ENCODE results near the gene CYP2S1.

The CYP2S1 gene

GRCh38 chr19:41195675-41196497, 2.9 kb downstream of the CYP2S1 start:
- no peak for DNase-seq

- DNase-seq: no peak
Measured at GRCh38 chr19:41198559-41198958, 5.5 kb downstream of the CYP2S1 start.

DNA sequence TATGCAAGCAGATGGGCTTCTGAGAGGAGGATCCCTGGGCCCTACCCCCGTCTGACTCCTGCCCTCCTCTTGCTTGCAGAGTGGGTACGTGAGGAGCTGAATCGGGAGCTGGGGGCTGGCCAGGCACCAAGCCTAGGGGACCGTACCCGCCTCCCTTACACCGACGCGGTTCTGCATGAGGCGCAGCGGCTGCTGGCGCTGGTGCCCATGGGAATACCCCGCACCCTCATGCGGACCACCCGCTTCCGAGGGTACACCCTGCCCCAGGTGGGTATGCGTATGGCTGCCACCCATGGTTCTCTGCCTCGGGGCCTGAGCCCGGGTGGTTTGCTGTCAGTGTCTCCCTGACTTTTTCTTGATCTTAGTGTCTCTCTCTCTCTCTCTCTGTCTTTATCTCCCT, 10.4 kb downstream of the CYP2S1 start:
- DNase-seq: no peak

- DNase-seq: peak; percentile 44
Measured at GRCh38 chr19:41204338-41204737, 11.3 kb downstream of the CYP2S1 start.

DNA sequence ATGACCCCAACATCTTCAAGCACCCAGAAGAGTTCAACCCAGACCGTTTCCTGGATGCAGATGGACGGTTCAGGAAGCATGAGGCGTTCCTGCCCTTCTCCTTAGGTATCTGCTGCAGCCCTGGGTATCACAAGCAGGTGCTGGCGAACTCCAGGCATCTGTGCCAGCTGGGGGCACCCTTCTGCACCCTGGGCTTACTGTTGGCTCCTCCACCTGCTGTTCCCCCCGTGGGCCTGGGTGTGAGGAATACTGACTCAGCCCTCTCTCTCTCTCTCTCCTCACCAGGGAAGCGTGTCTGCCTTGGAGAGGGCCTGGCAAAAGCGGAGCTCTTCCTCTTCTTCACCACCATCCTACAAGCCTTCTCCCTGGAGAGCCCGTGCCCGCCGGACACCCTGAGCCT, 13.0 kb downstream of the CYP2S1 start:
- no peak for DNase-seq

GRCh38 chr19:41206456-41206855, 13.4 kb downstream of the CYP2S1 start:
- no peak for DNase-seq

- DNase-seq: no peak
Measured at GRCh38 chr19:41206926-41207750, 14.1 kb downstream of the CYP2S1 start.

GRCh38 chr19:41214161-41214560, 21.1 kb downstream of the CYP2S1 start:
- no peak for DNase-seq

DNA sequence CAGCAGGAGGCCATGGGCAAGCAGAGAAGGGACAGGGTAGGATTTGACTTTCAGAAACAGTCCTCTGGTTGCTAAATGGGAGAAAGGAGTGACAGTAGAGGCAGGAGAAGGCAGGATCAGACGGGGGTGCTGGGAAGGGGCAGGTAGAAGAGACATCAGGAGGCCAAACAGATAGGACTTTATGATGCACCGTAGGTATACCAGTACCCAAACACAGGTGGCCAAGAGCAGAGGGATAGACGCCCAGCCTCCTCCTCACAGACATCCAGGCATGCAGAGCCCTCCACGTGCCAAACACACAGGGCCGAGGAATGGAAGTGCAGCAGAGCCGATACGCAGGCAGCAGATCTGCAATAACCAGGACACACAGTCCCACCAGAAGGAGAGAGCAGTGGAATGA, 24.7 kb downstream of the CYP2S1 start:
- no peak for DNase-seq

- DNase-seq: no peak
Measured at GRCh38 chr19:41218249-41218614, 25.2 kb downstream of the CYP2S1 start.

DNA sequence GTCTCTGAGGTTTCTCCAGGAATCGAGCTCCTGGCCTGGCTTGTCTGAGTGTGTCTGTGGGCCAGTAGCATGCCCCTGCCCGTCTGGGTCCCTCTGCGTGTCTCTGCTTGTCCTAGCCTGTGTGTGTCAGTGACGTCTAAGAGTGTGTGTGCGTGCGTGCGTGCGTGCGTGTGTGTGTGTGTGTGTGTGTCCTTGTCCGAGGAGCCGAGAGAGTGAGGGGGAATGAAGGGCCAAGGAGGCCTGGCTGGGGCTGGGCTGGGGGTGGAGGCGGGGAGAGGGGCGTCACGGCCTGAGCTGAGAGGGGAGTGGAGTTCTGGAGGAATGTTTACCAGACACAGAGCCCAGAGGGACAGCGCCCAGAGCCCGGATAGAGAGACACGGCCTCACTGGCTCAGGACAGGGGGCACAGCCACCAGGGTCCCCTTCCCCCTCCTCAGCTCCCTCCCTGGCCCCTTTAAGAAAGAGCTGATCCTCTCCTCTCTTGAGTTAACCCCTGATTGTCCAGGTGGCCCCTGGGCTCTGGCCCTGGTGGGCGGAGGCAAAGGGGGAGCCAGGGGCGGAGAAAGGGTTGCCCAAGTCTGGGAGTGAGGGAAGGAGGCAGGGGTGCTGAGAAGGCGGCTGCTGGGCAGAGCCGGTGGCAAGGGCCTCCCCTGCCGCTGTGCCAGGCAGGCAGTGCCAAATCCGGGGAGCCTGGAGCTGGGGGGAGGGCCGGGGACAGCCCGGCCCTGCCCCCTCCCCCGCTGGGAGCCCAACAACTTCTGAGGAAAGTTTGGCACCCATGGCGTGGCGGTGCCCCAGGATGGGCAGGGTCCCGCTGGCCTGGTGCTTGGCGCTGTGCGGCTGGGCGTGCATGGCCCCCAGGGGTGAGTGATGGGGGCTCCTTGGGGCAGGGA, 25.8 kb downstream of the CYP2S1 start, which contains the start of gene AXL:
Gene AXL (plus strand): TSS at position 609 of the 893 bp plus-strand sequence. CDS start 170 bp downstream, at position 779.
- DNase-seq: peak; percentile 85

- DNase-seq: peak; percentile 12
Measured at GRCh38 chr19:41219924-41220567, 27.0 kb downstream of the CYP2S1 start.

DNA sequence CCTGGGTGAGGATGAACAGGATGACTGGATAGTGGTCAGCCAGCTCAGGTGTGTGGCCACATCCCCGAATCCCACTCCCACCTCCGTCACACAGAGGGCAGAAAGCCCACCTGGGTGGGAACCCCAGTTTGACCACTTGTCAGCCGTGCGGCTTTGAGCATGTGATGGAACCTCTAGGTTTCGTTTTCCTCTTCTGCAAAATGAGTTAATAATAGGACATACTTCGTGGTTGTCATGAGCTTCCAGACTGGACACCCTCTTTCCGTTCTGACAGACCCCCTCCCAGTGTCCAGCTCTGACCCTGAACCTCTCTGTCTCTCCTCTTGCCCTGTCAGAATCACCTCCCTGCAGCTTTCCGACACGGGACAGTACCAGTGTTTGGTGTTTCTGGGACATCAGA, 27.8 kb downstream of the CYP2S1 start:
- no peak for DNase-seq

DNA sequence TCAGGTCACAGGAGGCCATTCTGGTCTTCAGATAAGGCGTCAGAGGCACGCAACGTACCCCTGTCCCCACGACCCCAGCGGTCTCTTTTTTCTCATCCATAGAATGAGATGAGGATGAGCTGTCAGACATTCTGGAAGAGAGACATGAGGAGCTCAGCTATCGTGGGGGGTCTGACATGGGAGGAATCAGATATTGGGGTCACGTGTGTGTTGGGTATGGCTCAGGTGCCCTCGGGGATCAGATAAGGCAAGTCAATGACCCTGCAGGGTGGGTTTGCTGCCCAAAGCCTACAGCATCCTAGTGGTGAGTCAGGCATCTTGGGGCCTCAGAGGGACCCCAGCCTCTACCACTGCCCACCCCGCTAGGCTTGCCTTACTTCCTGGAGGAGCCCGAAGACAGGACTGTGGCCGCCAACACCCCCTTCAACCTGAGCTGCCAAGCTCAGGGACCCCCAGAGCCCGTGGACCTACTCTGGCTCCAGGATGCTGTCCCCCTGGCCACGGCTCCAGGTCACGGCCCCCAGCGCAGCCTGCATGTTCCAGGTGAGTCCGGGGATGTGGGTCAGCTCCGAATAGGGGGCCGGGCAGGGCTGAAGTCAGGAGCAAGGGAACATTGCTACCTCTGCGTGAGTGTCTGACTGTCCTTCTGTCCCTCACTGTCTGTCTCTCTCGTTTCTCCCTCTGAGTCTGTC, 28.6 kb downstream of the CYP2S1 start:
- no peak for DNase-seq

DNA sequence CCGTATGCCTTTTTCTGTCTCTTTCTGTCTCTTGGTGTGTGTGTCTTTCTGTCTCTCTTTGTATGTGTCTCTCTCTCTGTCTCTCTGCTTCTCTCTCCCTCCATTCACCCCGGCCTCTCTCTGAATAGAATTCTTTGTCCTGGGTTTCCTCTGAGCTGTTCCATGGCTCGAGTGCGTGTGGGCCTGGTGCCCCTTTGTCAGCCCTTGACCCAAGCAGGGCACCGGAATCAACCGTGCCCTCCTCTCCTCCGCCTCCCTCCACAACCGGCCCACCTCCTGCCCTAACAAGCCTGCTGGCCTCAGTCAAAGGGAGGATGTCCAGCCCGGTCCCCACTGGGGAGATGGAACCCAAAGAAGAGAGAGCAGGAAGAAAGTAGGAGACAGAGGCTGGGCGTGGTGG, 29.2 kb downstream of the CYP2S1 start:
- DNase-seq: no peak

DNA sequence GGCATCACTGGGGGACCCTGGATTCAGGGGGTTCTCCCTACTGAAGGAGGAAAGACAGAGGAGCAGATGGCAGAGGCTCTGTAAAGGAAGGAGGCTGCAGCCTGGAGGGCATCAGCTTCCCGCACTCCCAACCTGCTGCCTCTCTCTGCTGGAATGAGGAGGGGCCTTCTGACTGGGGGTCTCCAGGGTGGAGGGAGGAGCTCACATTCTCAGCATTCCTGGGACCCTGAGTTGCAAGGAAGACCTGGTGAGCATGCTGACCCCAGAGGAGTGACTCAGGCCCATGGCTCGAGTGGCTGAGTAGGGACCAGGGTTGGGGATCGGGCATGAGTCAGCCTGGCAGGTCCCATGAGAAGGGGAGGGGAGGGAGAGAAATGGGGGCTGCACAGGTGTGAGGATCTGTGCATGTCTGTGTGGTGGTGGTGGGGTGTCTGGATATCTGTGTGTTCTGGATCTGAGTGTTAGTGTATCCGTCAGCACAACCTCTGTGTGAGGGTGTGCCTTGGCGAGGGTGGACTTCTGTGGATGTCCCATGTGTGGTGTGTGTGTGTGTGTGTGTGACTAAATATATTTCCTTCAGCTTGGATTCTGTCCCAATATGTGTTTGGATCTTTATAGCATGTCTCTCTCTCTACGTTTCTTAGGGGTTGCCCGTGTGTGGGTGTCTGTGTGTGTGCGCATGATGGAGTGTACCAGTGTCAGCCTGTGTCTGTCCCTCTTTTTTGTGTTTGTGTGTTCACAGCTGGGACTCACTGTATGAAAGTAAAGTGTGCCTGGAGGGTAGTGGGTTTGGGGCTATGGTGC, 30.6 kb downstream of the CYP2S1 start:
- peak; percentile 16 for DNase-seq

- no peak for DNase-seq
Measured at GRCh38 chr19:41224632-41225031, 31.6 kb downstream of the CYP2S1 start.

DNA sequence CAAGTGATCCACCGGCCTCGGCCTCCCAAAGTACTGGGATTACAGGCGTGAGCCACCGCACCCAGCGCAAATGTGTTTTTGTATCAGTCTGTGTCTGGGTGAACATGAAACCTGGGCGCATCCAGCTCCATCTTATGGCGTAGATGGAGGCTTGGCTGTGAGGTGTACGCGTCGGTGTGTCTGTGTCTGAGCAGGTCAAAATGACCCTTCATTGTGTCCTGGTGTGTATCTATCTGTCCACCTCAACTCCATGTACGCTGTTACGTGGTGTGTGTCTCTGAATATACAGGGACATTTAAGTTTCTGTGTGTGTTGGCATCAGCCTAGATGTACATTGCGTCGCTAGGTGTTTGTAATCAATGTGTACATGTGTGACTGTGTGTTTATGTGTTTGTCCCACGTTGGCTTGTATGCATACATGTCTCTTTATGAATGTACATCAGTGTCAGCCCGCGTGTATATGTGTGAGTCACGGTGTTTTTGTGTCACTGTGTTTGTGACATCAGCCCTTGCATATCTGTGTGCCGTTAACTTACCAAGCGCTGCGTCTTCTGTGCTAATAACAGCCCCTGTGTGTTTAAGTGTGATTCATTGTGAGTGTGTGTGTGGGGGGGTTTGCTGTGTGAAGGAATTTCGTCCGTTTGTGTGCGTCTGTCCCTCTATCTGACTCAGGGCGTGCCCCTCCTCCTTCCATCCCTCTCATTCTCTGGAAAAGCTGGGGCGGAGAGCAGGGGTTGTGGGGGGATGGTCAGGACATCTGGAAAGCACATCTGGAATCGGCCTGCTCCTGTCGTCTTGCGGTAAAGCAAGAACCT, 32.4 kb downstream of the CYP2S1 start:
- DNase-seq: no peak

DNA sequence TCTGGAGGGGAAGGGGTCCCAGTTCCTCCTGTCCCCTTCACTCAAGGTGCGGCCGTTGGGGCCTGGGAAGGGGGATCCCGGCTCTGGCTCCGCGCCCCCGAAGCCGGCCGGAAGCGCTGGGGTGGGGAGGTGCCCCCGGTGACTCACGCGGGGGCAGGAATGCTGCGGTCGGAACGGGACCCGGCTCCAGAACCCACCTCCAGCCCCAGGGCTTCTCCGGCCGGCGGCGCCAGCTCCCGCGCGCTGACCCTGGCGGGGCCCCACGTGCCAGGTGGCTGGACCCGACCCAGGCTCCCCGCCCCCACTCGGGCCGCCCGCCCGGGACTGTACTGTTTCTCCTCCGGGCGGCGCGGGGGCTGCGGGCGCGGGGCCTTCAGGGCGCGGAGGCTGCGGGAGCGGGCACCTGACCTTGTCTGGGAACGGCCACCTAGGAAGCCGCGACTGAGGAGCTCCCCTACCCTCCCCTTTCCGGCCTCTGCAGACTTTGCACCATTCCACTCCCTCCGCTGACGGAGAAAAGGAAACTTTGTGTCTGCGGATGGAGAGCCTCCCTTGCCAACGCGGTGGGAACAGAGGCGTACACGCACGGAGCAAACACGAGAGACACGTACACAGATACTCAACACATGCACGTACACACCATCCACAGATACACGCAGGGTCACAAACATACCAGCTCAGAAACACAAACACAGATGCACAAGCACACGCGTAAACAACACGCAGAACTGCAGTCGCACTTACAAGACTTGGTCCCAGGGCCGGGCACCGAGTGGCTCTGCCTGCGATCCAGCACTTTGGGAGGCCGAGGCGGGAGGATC, 33.2 kb downstream of the CYP2S1 start:
- DNase-seq: peak; percentile 84

Data from right kidney (tissue), 1 donor.